Pancreas (tissue), 10 donors: ENCODE measurements around the gene COPE. TPM values are rescaled to one million over a fixed set of nuclear protein-coding genes. Genes with fewer than 3 reads are reported as not detected.

Source experiments
- ATAC-seq, 4 donors: fragments of 200-7000 bp; cut with Tn5 transposase; one replicate each; pipeline versions ENCODE4 v1.8.0 to v1.9.1; 2020; ENCODE audit warnings: mild to moderate bottlenecking in 4 of 4, moderate library complexity in 4 of 4
- DNase-seq, 6 donors: peaks; one replicate each; pipeline ENCODE4 v3.0.0-alpha.2; 2020
- FAIRE-seq: peaks from 2 replicates; lab custom pipeline; 2012; peaks lifted over from hg19 to GRCh38; lab: Jason Lieb, UNC
- H3K27ac ChIP-seq, 4 donors: fragments of 200-600 bp; sonication (generic); 1 replicate in 3 of 4; 2 replicates in 1 of 4; pipeline versions ENCODE4 v1.5.0 to v1.8.0; 2020
- H3K27me3 ChIP-seq, 4 donors: fragments of 200-600 bp; one replicate each; pipeline ENCODE4 v1.8.0; 2021
- H3K36me3 ChIP-seq, 3 donors: fragments of 200-600 bp; sonication (generic) in 1 of 3; one replicate each; pipeline versions ENCODE4 v1.5.0 to v1.8.0; 2020 to 2021
- H3K4me1 ChIP-seq, 3 donors: fragments of 200-600 bp; one replicate each; pipeline ENCODE4 v1.8.0; 2021
- H3K4me3 ChIP-seq, 4 donors: fragments of 200-600 bp; sonication (generic) in 2 of 4; one replicate each; pipeline versions ENCODE4 v1.5.0 to v1.8.0; 2020 to 2021
- H3K9me3 ChIP-seq, 4 donors: fragments of 200-600 bp; one replicate each; pipeline ENCODE4 v1.8.0; 2021
- CTCF ChIP-seq, 4 donors: fragments of 200-600 bp; sonication (generic) in 3 of 4; IDR thresholded peaks; one replicate each; pipeline versions ENCODE4 v1.5.0 to v1.8.0; 2021; ENCODE audit warnings: antibody characterized with exemption in 4 of 4
- WGBS, 2 donors: extraction: QIAGEN DNeasy Blood & Tissue Kit; methylation state at CpG; one replicate each; pipeline ENCODE4 v1.1.7; 2013; 5-methylcytosine and 5-hydroxymethylcytosine counted together
- intact Hi-C, 3 donors: fragments of 100-400 bp; cut with DNase I; formaldehyde crosslinking; loops; one replicate each; pipeline versions ENCODE4 v1.11.1 to v1.14.2; 2022
- polyA plus RNA-seq, 2 donors: library from polyadenylated mRNA; stranded (reverse); fragments of 200-250 nt; gene quantifications; one replicate each; pipeline ENCODE4 v1.2.3, GENCODE V29; 2013
- total RNA-seq, 6 donors: library from RNA; stranded (reverse); fragmentation: NEBNext Ultra II Directional in 4 of 6; extraction: Animal tissue kit (Norgen Biotek cat#: 25700) in 4 of 6; gene quantifications; one replicate each; pipeline versions ENCODE4 v1.2.1 to v1.2.4, GENCODE V29; 2021 to 2023
- donor health status: healthy with polysubstance abuse.
- donor health status: DM: no; HTN: no; CAD: no; lungs with moderate emphysema.
- donor health status: DM: no; HTN: no; CAD: no.
- donor health status: control.
- donor health status: control.
- donor health status: Bipolar disorder and iron deficiency.
- donor health status: DM: yes; HTN: yes; CAD: no.
- donor health status: DM: no; HTN: no; CAD: no.
- donor health status: DM: no; HTN: no; CAD: no.
- donor health status: DM: yes; HTN: yes; CAD: no.

Gene COPE
- total and polyA plus RNA-seq, 8 donors, result 58.2 to 200 (median 94.2) TPM

- Histone ChIP-seq H3K4me1 (no peaks in the 10 kb centered on the region), H3K9me3 (no peaks in the 10 kb centered on the region), H3K36me3 (no peaks in the 10 kb centered on the region), H3K27ac (no peak overlapping the region), H3K4me3 (no peak overlapping the region), H3K27me3 (no peaks in the 10 kb centered on the region)
- FAIRE-seq, result no peak
- TF ChIP-seq CTCF (IDR thresholded peaks at IDR 0.05), result no peak
- intact Hi-C loops, result no loop called here
- no peak for DNase-seq
- no peak for ATAC-seq
- WGBS, 2 donors, result 93% methylated on average over 7 of the region's 7 CpGs
Measured at GRCh38 chr19:18876865-18877264, 42.3 kb downstream of the COPE start.

- Histone ChIP-seq H3K36me3 (no peaks in the 10 kb centered on the region), H3K9me3 (no peaks in the 10 kb centered on the region), H3K4me1 (no peaks in the 10 kb centered on the region), H3K27me3 (no peaks in the 10 kb centered on the region), H3K4me3 (no peak overlapping the region), H3K27ac (no peak overlapping the region)
- intact Hi-C loops, result no loop called here
- no peak for DNase-seq
- FAIRE-seq, result no peak
- 93% methylated on average over 5 of the region's 5 CpGs for WGBS, 2 donors
- ATAC-seq, result no peak
- TF ChIP-seq CTCF (IDR thresholded peaks at IDR 0.05), result no peak
Measured at GRCh38 chr19:18875726-18876125, 43.5 kb downstream of the COPE start.

- no peak for FAIRE-seq
- intact Hi-C loops, result no loop called here
Measured at GRCh38 chr19:18871543-18871942, 47.6 kb downstream of the COPE start.

GRCh38 chr19:18870531-18871172 is 48.5 kb downstream of the COPE start:
- no peak for TF ChIP-seq CTCF (IDR thresholded peaks at IDR 0.05)
- Histone ChIP-seq H3K27me3 (no peaks in the 10 kb centered on the region), H3K36me3 (peaks cover under 1 to 23% (median 23%) of the 10 kb centered on the region in 3 donors), H3K9me3 (no peaks in the 10 kb centered on the region), H3K4me3 (no peak overlapping the region), H3K4me1 (no peaks in the 10 kb centered on the region), H3K27ac (no peak overlapping the region)
- WGBS, 2 donors, result 75 to 83% methylated on average over 19 to 25 of the region's 25 CpGs
- no peak for FAIRE-seq
- intact Hi-C loops, result no loop called here
- no peak for DNase-seq
- ATAC-seq, result no peak

More at GRCh38 chr19:18871543-18871942, 47.6 kb downstream of the COPE start:
- DNase-seq (no peak), ATAC-seq (peak in 1 of 4 donors; percentile 4)
- Histone ChIP-seq H3K4me1 (no peaks in the 10 kb centered on the region), H3K27me3 (no peaks in the 10 kb centered on the region), H3K27ac (no peak overlapping the region), H3K36me3 (peaks cover 0 to 15% (median 14%) of the 10 kb centered on the region in 3 donors), H3K4me3 (no peak overlapping the region), H3K9me3 (no peaks in the 10 kb centered on the region)
- 65 to 67% methylated on average over 7 of the region's 7 CpGs for WGBS, 2 donors
- no peak for TF ChIP-seq CTCF (IDR thresholded peaks at IDR 0.05)

GRCh38 chr19:18869781-18870530 is 49.2 kb downstream of the COPE start:
- FAIRE-seq (no peak), DNase-seq (peak in 1 of 6 donors; percentile 80), ATAC-seq (no peak)
- no peak overlapping the region for H3K27ac ChIP-seq
- H3K4me1 ChIP-seq, result no peaks in the 10 kb centered on the region
- H3K4me3 ChIP-seq, result no peak overlapping the region
- no peak for TF ChIP-seq CTCF (IDR thresholded peaks at IDR 0.05)
- peaks cover 4 to 30% (median 30%) of the 10 kb centered on the region in 3 donors for H3K36me3 ChIP-seq
- H3K27me3 ChIP-seq, result no peaks in the 10 kb centered on the region
- WGBS, 2 donors, result 59 to 62% methylated on average over 51 to 62 of the region's 62 CpGs
- intact Hi-C loops, result no loop called here
- no peaks in the 10 kb centered on the region for H3K9me3 ChIP-seq
